GM23338 (cell line): ENCODE measurements around the gene EXD3. TPM values are rescaled to one million over a fixed set of nuclear protein-coding genes. Genes with fewer than 3 reads are reported as not detected.
A peak's percentile ranks its signal among the peaks of the same experiment; 100 is the strongest.

ENCODE experiments used
- ATAC-seq: fragments of 200-7000 bp; cut with Tn5 transposase; 3 replicates; pipeline ENCODE4 v1.9.1; 2020
- DNase-seq: peaks from one replicate; pipeline ENCODE4 v3.0.0-alpha.2; 2015; ENCODE audit warnings: low spot score
- H2AFZ ChIP-seq: fragments of 200-600 bp; sonication (generic); 2 replicates; pipeline ENCODE4 v1.8.0; 2016; ENCODE audit warnings: antibody characterized with exemption, mild to moderate bottlenecking, moderate library complexity
- H3F3A ChIP-seq: fragments of 200-600 bp; sonication (generic); replicated peaks from 2 replicates; pipeline ENCODE4 v1.8.0; 2017; ENCODE audit warnings: antibody characterized with exemption, mixed run types, low read depth
- H3K27ac ChIP-seq: fragments of 200-600 bp; sonication (generic); 2 replicates; pipeline ENCODE4 v1.6.1; 2016; ENCODE audit warnings: low read depth
- H3K27me3 ChIP-seq: fragments of 200-600 bp; sonication (generic); 2 replicates; pipeline ENCODE4 v1.8.0; 2016; ENCODE audit warnings: mild to moderate bottlenecking, mixed run types, moderate library complexity; ENCODE audit not compliant: insufficient read depth
- H3K36me3 ChIP-seq: fragments of 200-600 bp; sonication (generic); 2 replicates; pipeline ENCODE4 v1.8.0; 2016; ENCODE audit warnings: mild to moderate bottlenecking; ENCODE audit not compliant: insufficient read depth
- H3K4me1 ChIP-seq: fragments of 200-600 bp; sonication (generic); 2 replicates; pipeline ENCODE4 v1.8.0; 2016; ENCODE audit warnings: mild to moderate bottlenecking, moderate library complexity; ENCODE audit not compliant: insufficient read depth
- H3K4me2 ChIP-seq: fragments of 200-600 bp; sonication (generic); 2 replicates; pipeline ENCODE4 v1.7.1; 2017; ENCODE audit warnings: mixed run types
- H3K4me3 ChIP-seq: fragments of 200-600 bp; sonication (generic); 2 replicates; pipeline ENCODE4 v1.6.1; 2016; ENCODE audit warnings: mixed run types
- H3K79me2 ChIP-seq: fragments of 200-600 bp; sonication (generic); replicated peaks from 2 replicates; pipeline ENCODE4 v1.8.0; 2017; ENCODE audit warnings: mild to moderate bottlenecking; ENCODE audit not compliant: insufficient read depth
- H3K9me2 ChIP-seq: fragments of 200-600 bp; sonication (generic); 2 replicates; pipeline ENCODE4 v1.8.0; 2017; ENCODE audit not compliant: insufficient read depth
- H4K20me1 ChIP-seq: fragments of 200-600 bp; sonication (generic); replicated peaks from 2 replicates; pipeline ENCODE4 v1.8.0; 2017; ENCODE audit warnings: mild to moderate bottlenecking; ENCODE audit not compliant: insufficient read depth
- H3K27ac Mint-ChIP-seq: 2 replicates; pipeline ENCODE4 v1.8.0; 2020; ENCODE audit warnings: inconsistent platforms, mild to moderate bottlenecking, moderate library complexity, mixed read lengths
- H3K27me3 Mint-ChIP-seq: 3 replicates; pipeline ENCODE4 v1.8.0; 2022; ENCODE audit warnings: low read depth, mild to moderate bottlenecking, moderate library complexity, mixed read lengths, inconsistent platforms; ENCODE audit not compliant: insufficient read depth, poor library complexity
- H3K36me3 Mint-ChIP-seq: 3 replicates; pipeline ENCODE4 v1.8.0; 2021; ENCODE audit warnings: low read depth, mild to moderate bottlenecking, inconsistent platforms, moderate library complexity, mixed read lengths
- H3K4me1 Mint-ChIP-seq: 3 replicates; pipeline ENCODE4 v1.8.0; 2020; ENCODE audit warnings: mild to moderate bottlenecking, inconsistent platforms, mixed read lengths
- H3K4me3 Mint-ChIP-seq: 3 replicates; pipeline ENCODE4 v1.8.0; 2021; ENCODE audit warnings: moderate library complexity, mild to moderate bottlenecking, inconsistent platforms, mixed read lengths
- H3K9me3 Mint-ChIP-seq: 3 replicates; pipeline ENCODE4 v1.8.0; 2020; ENCODE audit warnings: moderate library complexity, mild to moderate bottlenecking, inconsistent platforms, mixed read lengths
- CREB1 ChIP-seq: fragments of 250-450 bp; sonication (Bioruptor Pico); IDR thresholded peaks from 2 replicates; pipeline ENCODE4 v1.5.0; 2020; ENCODE audit warnings: low read depth, mild to moderate bottlenecking, moderate library complexity
- CTCF ChIP-seq, 2 experiments: fragments of 200-600 bp in 1 of 2; sonication (generic) in 1 of 2; conservative IDR thresholded peaks; 2 replicates each; pipeline versions ENCODE4 v1.5.1 to v1.6.1; 2016 to 2017; ENCODE audit warnings: antibody characterized with exemption in 2 of 2, low read depth in 2 of 2, mild to moderate bottlenecking in 2 of 2, moderate library complexity in 1 of 2
- EZH2phosphoT487 ChIP-seq: fragments of 200-600 bp; sonication (generic); IDR thresholded peaks from one replicate; pipeline ENCODE4 v1.8.1; 2018; ENCODE audit warnings: antibody characterized with exemption; ENCODE audit not compliant: unreplicated experiment
- NANOG ChIP-seq: IDR thresholded peaks from 2 replicates; pipeline ENCODE4 v1.6.1; 2016; ENCODE audit warnings: antibody characterized with exemption, borderline replicate concordance
- POLR2AphosphoS5 ChIP-seq: IDR thresholded peaks from 2 replicates; pipeline ENCODE4 v1.6.1; 2016; ENCODE audit warnings: antibody characterized with exemption, low read depth
- ZNF114 ChIP-seq: fragments of 250-450 bp; sonication (Bioruptor Pico); IDR thresholded peaks from 2 replicates; pipeline ENCODE4 v1.5.0; 2020; ENCODE audit warnings: mild to moderate bottlenecking, moderate library complexity
- polyA plus RNA-seq: library from polyadenylated mRNA; unstranded; fragments of >200 nt; fragmentation: Nextera tagmentation; extraction: Ambion mirVana; gene quantifications from 2 replicates; pipeline ENCODE4 v1.2.1, GENCODE V29; 2016
- total RNA-seq: library from RNA; depleted of rRNA; stranded (reverse); fragments of >200 nt; shearing (Covaris generic); gene quantifications from 2 replicates; pipeline ENCODE4 v1.2.3, GENCODE V29; 2014

Gene EXD3
- total and polyA plus RNA-seq, 2 experiments from 2014 or later, result 3.6 to 9.7 TPM

- H3K36me3 Mint-ChIP-seq, result peaks cover 3% of the 10 kb centered on the region; the same call in 1 of the 3 replicates
- H3K27ac Mint-ChIP-seq, result no peak overlapping the region
- DNase-seq, result no peak
- Histone ChIP-seq H3K9me2 (no peaks in the 10 kb centered on the region), H3K79me2 (no peaks in the 10 kb centered on the region), H3K4me3 (no peak overlapping the region), H3F3A (0 out of 2 replicates have a peak, but pooled peaks cover 3% of the 10 kb centered on the region), H3K36me3 (peaks cover 6% of the 10 kb centered on the region; the same call in 1 of the 2 replicates), H3K27ac (no peak overlapping the region), H3K27me3 (no peaks in the 10 kb centered on the region), H3K4me2 (no peak overlapping the region), H2AFZ (no peak overlapping the region), H3K4me1 (peaks cover 6% of the 10 kb centered on the region; the same call in 1 of the 2 replicates), H4K20me1 (no peaks in the 10 kb centered on the region; the same call in 1 of the 2 replicates)
- TF ChIP-seq ZNF114 (CRISPR knock-in tag) (no peak), EZH2phosphoT487 (no peak)
- peaks cover 8% of the 10 kb centered on the region; the same call in 2 of the 3 replicates for H3K4me1 Mint-ChIP-seq
- no peaks in the 10 kb centered on the region for H3K9me3 Mint-ChIP-seq
- H3K27me3 Mint-ChIP-seq, result peaks cover 9% of the 10 kb centered on the region
- no peak overlapping the region; the same call in 2 of the 3 replicates for H3K4me3 Mint-ChIP-seq
- ATAC-seq, result no peak
Observed at GRCh38 chr9:137456061-137456863, 33.3 kb upstream of the EXD3 start.

- TF ChIP-seq ZNF114 (CRISPR knock-in tag), result no peak
- ATAC-seq (no peak), DNase-seq (no peak)
- no peaks in the 10 kb centered on the region for H3K9me2 ChIP-seq
- H3K9me3 Mint-ChIP-seq, result no peaks in the 10 kb centered on the region
- H2AFZ ChIP-seq, result no peak overlapping the region
- H3K27ac Mint-ChIP-seq, result no peak overlapping the region
- peaks cover 8% of the 10 kb centered on the region; the same call in 2 of the 3 replicates for H3K4me1 Mint-ChIP-seq
- H3K4me3 Mint-ChIP-seq, result no peak overlapping the region
- no peak overlapping the region for H3K4me2 ChIP-seq
- peaks cover 6% of the 10 kb centered on the region; the same call in 1 of the 2 replicates for H3K36me3 ChIP-seq
- H3K79me2 ChIP-seq, result no peaks in the 10 kb centered on the region
- H3K27me3 ChIP-seq, result no peaks in the 10 kb centered on the region
- H3K27ac ChIP-seq, result no peak overlapping the region
- H3K4me1 ChIP-seq, result peaks cover 6% of the 10 kb centered on the region; the same call in 1 of the 2 replicates
- H3K36me3 Mint-ChIP-seq, result peaks cover 3% of the 10 kb centered on the region; the same call in 1 of the 3 replicates
- 0 out of 2 replicates have a peak, but pooled peaks cover 3% of the 10 kb centered on the region for H3F3A ChIP-seq
- no peaks in the 10 kb centered on the region; the same call in 1 of the 2 replicates for H4K20me1 ChIP-seq
- peaks cover 6% of the 10 kb centered on the region for H3K27me3 Mint-ChIP-seq
- H3K4me3 ChIP-seq, result no peak overlapping the region
Observed at GRCh38 chr9:137455359-137455991, 32.5 kb upstream of the EXD3 start.

GRCh38 chr9:137454597-137455358, 31.8 kb upstream of the EXD3 start:
- Histone ChIP-seq H2AFZ (no peak overlapping the region), H3K36me3 (peaks cover 6% of the 10 kb centered on the region; the same call in 1 of the 2 replicates), H3K9me2 (no peaks in the 10 kb centered on the region), H3F3A (0 out of 2 replicates have a peak, but pooled peaks cover 3% of the 10 kb centered on the region), H3K4me3 (peak overlapping the region; percentile 58), H3K4me1 (peaks cover 6% of the 10 kb centered on the region; the same call in 1 of the 2 replicates), H3K4me2 (peak overlapping the region; percentile 83), H3K27me3 (no peaks in the 10 kb centered on the region), H4K20me1 (no peaks in the 10 kb centered on the region; the same call in 1 of the 2 replicates), H3K79me2 (no peaks in the 10 kb centered on the region), H3K27ac (0 out of 2 replicates have a peak overlapping the region, but pooled peaks have one; percentile 69)
- no peaks in the 10 kb centered on the region for H3K9me3 Mint-ChIP-seq
- H3K27ac Mint-ChIP-seq, result peak overlapping the region; percentile 86
- peak overlapping the region; percentile 71 for H3K4me3 Mint-ChIP-seq
- H3K36me3 Mint-ChIP-seq, result peaks cover 3% of the 10 kb centered on the region; the same call in 1 of the 3 replicates
- DNase-seq (peak; percentile 83), ATAC-seq (peak; percentile 48)
- H3K27me3 Mint-ChIP-seq, result peaks cover 6% of the 10 kb centered on the region
- peaks cover 7% of the 10 kb centered on the region; the same call in 2 of the 3 replicates for H3K4me1 Mint-ChIP-seq
- TF ChIP-seq NANOG (no peak), EZH2phosphoT487 (no peak), CTCF (conservative IDR thresholded peaks at IDR 0.05; ENCODE audit: low read depth in 2 of 2) (no peak), CREB1 (CRISPR knock-in tag) (no peak), POLR2AphosphoS5 (no peak)
